HCT116 (cell line): ENCODE results near the gene SPRING1. TPM values are rescaled to one million over a fixed set of nuclear protein-coding genes. Genes with fewer than 3 reads are reported as not detected.

Source experiments
- ATAC-seq: fragments of 200-7000 bp; cut with Tn5 transposase; 2 replicates; pipeline ENCODE4 v1.9.1; 2020; ENCODE audit warnings: mild to moderate bottlenecking, moderate library complexity
- BruUV-seq: library from RNA; stranded (reverse); fragments of 400-500 nt; replicated peaks from 2 replicates; lab custom pipeline; 2021; lab: Mats Ljungman, UMichigan
- CTCF ChIA-PET: fragments of 300-600 bp; sonication (Branson Sonifier 250); formaldehyde crosslinking; loops from one replicate; lab custom pipeline; 2021; ENCODE audit warnings: antibody characterized with exemption; lab: Charles Lee
- POLR2A ChIA-PET: fragments of 300-600, 350-600 bp; sonication (Branson Sonifier 250); formaldehyde crosslinking; loops from one replicate; lab custom pipeline; 2021; ENCODE audit warnings: antibody characterized with exemption; lab: Charles Lee
- RAD21 ChIA-PET, 2 experiments: fragments of 300-600 bp; sonication (Branson Sonifier 250); formaldehyde crosslinking; loops; one replicate each; lab custom pipeline; 2023; ENCODE audit warnings: low total read pairs in 2 of 2; ENCODE audit not compliant: uncharacterized antibody in 2 of 2, unreplicated experiment in 2 of 2, low non-redundant PET in 1 of 2; lab: Charles Lee
- DNase-seq: peaks from one replicate; pipeline ENCODE4 v3.0.0-alpha.2; 2010; ENCODE audit warnings: low read depth, low spot score
- H2AFZ ChIP-seq: fragments of 200-600 bp; shearing (Covaris generic), sonication (generic); 2 replicates; pipeline ENCODE4 v1.6.1; 2017; ENCODE audit warnings: low read depth, mixed run types, mixed read lengths, antibody characterized with exemption, low read length; ENCODE audit not compliant: poor library complexity, severe bottlenecking
- H3K27ac ChIP-seq: 2 replicates; pipeline ENCODE4 v1.5.1; 2012; ENCODE audit warnings: low read depth, low read length
- H3K27me3 ChIP-seq: fragments of 200-600 bp; sonication (generic); 2 replicates; pipeline ENCODE4 v1.6.1; 2016; ENCODE audit warnings: mixed run types, low read length, mixed read lengths; ENCODE audit not compliant: insufficient read depth
- H3K36me3 ChIP-seq, 2 experiments: fragments of 200-500 bp in 1 of 2; fragments of 200-600 bp in 1 of 2; sonication (Bioruptor generic) in 1 of 2; sonication (generic) in 1 of 2; 2 replicates each; pipeline versions ENCODE4 v1.5.1 to v1.6.1; 2014 to 2016; ENCODE audit warnings: low read length in 2 of 2, inconsistent platforms in 1 of 2, mixed read lengths in 1 of 2, mixed run types in 1 of 2; ENCODE audit not compliant: insufficient read depth in 2 of 2, control insufficient read depth in 1 of 2
- H3K4me1 ChIP-seq, 2 experiments: fragments of 200-600 bp in 1 of 2; sonication (generic) in 1 of 2; 2 replicates each; pipeline versions ENCODE4 v1.5.1 to v1.6.1; 2012 to 2017; ENCODE audit warnings: low read length in 2 of 2, inconsistent platforms in 1 of 2, mild to moderate bottlenecking in 1 of 2, mixed read lengths in 1 of 2, mixed run types in 1 of 2, moderate library complexity in 1 of 2; ENCODE audit not compliant: insufficient read depth in 2 of 2, control insufficient read depth in 1 of 2
- H3K4me2 ChIP-seq: fragments of 200-600 bp; sonication (generic); 2 replicates; pipeline ENCODE4 v1.6.1; 2017; ENCODE audit warnings: mixed run types, low read length, mixed read lengths
- H3K4me3 ChIP-seq, 2 experiments: fragments of 200-600 bp in 1 of 2; sonication (generic) in 1 of 2; replicated peaks in 1 of 2; 2 replicates each; pipeline ENCODE4 v1.5.1; 2011 to 2016; ENCODE audit warnings: low read length in 2 of 2, control low read depth in 1 of 2, low read depth in 1 of 2, mild to moderate bottlenecking in 1 of 2, mixed read lengths in 1 of 2, mixed run types in 1 of 2
- H3K79me2 ChIP-seq: fragments of 200-600 bp; sonication (generic); 2 replicates; pipeline ENCODE4 v1.6.1; 2017; ENCODE audit warnings: mild to moderate bottlenecking, mixed run types, low read length, moderate library complexity, mixed read lengths; ENCODE audit not compliant: insufficient read depth
- H3K9ac ChIP-seq: fragments of 200-600 bp; sonication (generic); 2 replicates; pipeline ENCODE4 v1.6.1; 2016; ENCODE audit warnings: low read length, mixed read lengths
- H3K9me2 ChIP-seq: fragments of 200-600 bp; sonication (generic), shearing (Covaris generic); 2 replicates; pipeline ENCODE4 v1.6.1; 2017; ENCODE audit warnings: mixed run types, mild to moderate bottlenecking, moderate library complexity; ENCODE audit not compliant: insufficient read depth
- H3K9me3 ChIP-seq, 2 experiments: fragments of 200-500 bp in 1 of 2; fragments of 200-600 bp in 1 of 2; sonication (Bioruptor generic) in 1 of 2; sonication (generic) in 1 of 2; 2 replicates each; pipeline ENCODE4 v1.6.1; 2014 to 2017; ENCODE audit warnings: low read length in 2 of 2, mixed read lengths in 2 of 2, inconsistent platforms in 1 of 2, low read depth in 1 of 2, mild to moderate bottlenecking in 1 of 2, mixed run types in 1 of 2, moderate library complexity in 1 of 2; ENCODE audit not compliant: control insufficient read depth in 1 of 2, insufficient read depth in 1 of 2
- H4K20me1 ChIP-seq: fragments of 200-600 bp; sonication (generic), shearing (Covaris generic); 2 replicates; pipeline ENCODE4 v1.6.1; 2017; ENCODE audit warnings: mixed run types, mild to moderate bottlenecking, moderate library complexity; ENCODE audit not compliant: insufficient read depth
- EGR1 ChIP-seq: IDR thresholded peaks from 2 replicates; pipeline ENCODE4 v1.6.1; 2012; ENCODE audit warnings: low read depth
- EZH2 ChIP-seq: fragments of 200-600 bp; sonication (generic); IDR thresholded peaks from 2 replicates; pipeline ENCODE4 v1.6.1; 2017; ENCODE audit warnings: antibody characterized with exemption, mixed run types
- EZH2phosphoT487 ChIP-seq: fragments of 200-600 bp; IDR thresholded peaks from 2 replicates; pipeline ENCODE4 v1.6.1; 2018; ENCODE audit warnings: antibody characterized with exemption, borderline replicate concordance
- MAX ChIP-seq: IDR thresholded peaks from 2 replicates; pipeline ENCODE4 v1.6.1; 2012
- POLR2AphosphoS5 ChIP-seq: IDR thresholded peaks from 2 replicates; pipeline ENCODE4 v1.6.1; 2011; ENCODE audit warnings: mild to moderate bottlenecking, low read depth, low read length, moderate library complexity
- REST ChIP-seq: IDR thresholded peaks from 2 replicates; pipeline ENCODE4 v1.6.1; 2012; ENCODE audit warnings: low read depth
- SIN3A ChIP-seq: IDR thresholded peaks from 2 replicates; pipeline ENCODE4 v1.6.1; 2012; ENCODE audit warnings: low read depth
- SRF ChIP-seq: IDR thresholded peaks from 2 replicates; pipeline ENCODE4 v1.6.1; 2012; ENCODE audit warnings: low read depth
- YY1 ChIP-seq: IDR thresholded peaks from 2 replicates; pipeline ENCODE4 v1.6.1; 2011; ENCODE audit warnings: low read length, low read depth, moderate library complexity, mild to moderate bottlenecking; ENCODE audit not compliant: insufficient replicate concordance; ENCODE audit errors: extremely low read depth
- ZFX ChIP-seq: fragments of 450-650 bp; IDR thresholded peaks from 2 replicates; pipeline ENCODE4 v1.6.1; 2017
- ZNF274 ChIP-seq: fragments of 200-500 bp; sonication (Bioruptor generic); IDR thresholded peaks from 2 replicates; pipeline ENCODE4 v1.6.1; 2014; ENCODE audit warnings: mild to moderate bottlenecking, low read depth, low read length, inconsistent platforms
- intact Hi-C: fragments of 100-400 bp; cut with micrococcal nuclease; formaldehyde crosslinking; loops from 2 replicates; pipeline ENCODE4 v1.10.0; 2022
- total RNA-seq: library from RNA; stranded (reverse); gene quantifications from one replicate; pipeline ENCODE4 v1.2.1, GENCODE V29; 2021; ENCODE audit not compliant: unreplicated experiment
- TF ChIP-seq, protein P1 (sequence below): IDR thresholded peaks from 2 replicates; pipeline ENCODE4 v1.6.1; 2011; ENCODE audit warnings: mild to moderate bottlenecking, low read length, moderate library complexity; ENCODE audit not compliant: insufficient replicate concordance; ENCODE audit errors: extremely low read depth
- TF ChIP-seq, protein P2 (sequence below), 3 experiments: fragments of 200-600 bp in 1 of 3; sonication (generic) in 1 of 3; IDR thresholded peaks in 2 of 3; conservative IDR thresholded peaks in 1 of 3; 2 replicates each; pipeline ENCODE4 v1.5.1; 2012 to 2017; ENCODE audit warnings: low read depth in 2 of 3, low read length in 2 of 3, antibody characterized with exemption in 1 of 3, borderline replicate concordance in 1 of 3, control low read depth in 1 of 3, mild to moderate bottlenecking in 1 of 3, mixed read lengths in 1 of 3, mixed run types in 1 of 3, moderate library complexity in 1 of 3; ENCODE audit not compliant: insufficient read depth in 1 of 3

The SPRING1 gene
- total RNA-seq, 1 experiment from 2014 or later = 28.5 TPM

DNA sequence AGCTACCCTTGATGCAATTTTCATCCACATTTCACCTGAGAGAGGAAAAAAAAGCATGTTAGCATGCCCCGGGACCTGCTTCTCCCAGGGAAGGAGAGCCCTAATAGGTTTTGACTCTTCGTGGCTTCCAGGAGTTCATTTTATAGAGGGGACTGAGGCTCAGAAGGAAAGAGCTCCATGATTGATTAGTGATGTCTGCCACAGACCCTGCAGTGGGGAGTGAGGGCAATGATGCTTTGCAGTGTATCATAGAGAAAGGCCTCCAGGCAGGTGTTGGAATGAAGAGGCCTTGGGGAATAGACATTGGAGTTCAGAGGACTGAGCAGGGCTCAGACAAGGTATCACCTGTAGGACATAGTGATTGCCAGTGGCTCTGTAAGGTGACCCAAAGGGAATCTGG is 41.7 kb upstream of the SPRING1 start:
- H3K9me3 ChIP-seq = no peaks in the 10 kb centered on the region
- intact Hi-C loops = no loop called here

More for the DNA sequence above, 41.7 kb upstream of the SPRING1 start:
- TF ChIP-seq ZFX (no peak), SRF (no peak), EZH2phosphoT487 (no peak), ZNF274 (no peak), EZH2 (no peak), POLR2AphosphoS5 (no peak), MAX (no peak), YY1 (no peak), REST (no peak), SIN3A (no peak), EGR1 (no peak)
- TF ChIP-seq, protein P1, sequence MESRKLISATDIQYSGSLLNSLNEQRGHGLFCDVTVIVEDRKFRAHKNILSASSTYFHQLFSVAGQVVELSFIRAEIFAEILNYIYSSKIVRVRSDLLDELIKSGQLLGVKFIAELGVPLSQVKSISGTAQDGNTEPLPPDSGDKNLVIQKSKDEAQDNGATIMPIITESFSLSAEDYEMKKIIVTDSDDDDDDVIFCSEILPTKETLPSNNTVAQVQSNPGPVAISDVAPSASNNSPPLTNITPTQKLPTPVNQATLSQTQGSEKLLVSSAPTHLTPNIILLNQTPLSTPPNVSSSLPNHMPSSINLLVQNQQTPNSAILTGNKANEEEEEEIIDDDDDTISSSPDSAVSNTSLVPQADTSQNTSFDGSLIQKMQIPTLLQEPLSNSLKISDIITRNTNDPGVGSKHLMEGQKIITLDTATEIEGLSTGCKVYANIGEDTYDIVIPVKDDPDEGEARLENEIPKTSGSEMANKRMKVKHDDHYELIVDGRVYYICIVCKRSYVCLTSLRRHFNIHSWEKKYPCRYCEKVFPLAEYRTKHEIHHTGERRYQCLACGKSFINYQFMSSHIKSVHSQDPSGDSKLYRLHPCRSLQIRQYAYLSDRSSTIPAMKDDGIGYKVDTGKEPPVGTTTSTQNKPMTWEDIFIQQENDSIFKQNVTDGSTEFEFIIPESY = no peak
- TF ChIP-seq, protein P2, sequence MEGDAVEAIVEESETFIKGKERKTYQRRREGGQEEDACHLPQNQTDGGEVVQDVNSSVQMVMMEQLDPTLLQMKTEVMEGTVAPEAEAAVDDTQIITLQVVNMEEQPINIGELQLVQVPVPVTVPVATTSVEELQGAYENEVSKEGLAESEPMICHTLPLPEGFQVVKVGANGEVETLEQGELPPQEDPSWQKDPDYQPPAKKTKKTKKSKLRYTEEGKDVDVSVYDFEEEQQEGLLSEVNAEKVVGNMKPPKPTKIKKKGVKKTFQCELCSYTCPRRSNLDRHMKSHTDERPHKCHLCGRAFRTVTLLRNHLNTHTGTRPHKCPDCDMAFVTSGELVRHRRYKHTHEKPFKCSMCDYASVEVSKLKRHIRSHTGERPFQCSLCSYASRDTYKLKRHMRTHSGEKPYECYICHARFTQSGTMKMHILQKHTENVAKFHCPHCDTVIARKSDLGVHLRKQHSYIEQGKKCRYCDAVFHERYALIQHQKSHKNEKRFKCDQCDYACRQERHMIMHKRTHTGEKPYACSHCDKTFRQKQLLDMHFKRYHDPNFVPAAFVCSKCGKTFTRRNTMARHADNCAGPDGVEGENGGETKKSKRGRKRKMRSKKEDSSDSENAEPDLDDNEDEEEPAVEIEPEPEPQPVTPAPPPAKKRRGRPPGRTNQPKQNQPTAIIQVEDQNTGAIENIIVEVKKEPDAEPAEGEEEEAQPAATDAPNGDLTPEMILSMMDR (IDR thresholded peaks at IDR 0.05 in 2 of 3, conservative IDR thresholded peaks at IDR 0.05 in 1 of 3; ENCODE audit: borderline replicate concordance in 1 of 3, insufficient read depth in 1 of 3, low read depth in 2 of 3, low read length in 2 of 3) = no peak
- no peaks in the 10 kb centered on the region for H3K27me3 ChIP-seq
- ChIA-PET CTCF (no interaction called here), POLR2A (no interaction called here), RAD21 (no interaction called here)
- no peaks in the 10 kb centered on the region for H3K4me1 ChIP-seq
- no peak overlapping the region for H3K4me2 ChIP-seq
- BruUV-seq = no TSS peak
- H3K4me3 ChIP-seq = no peak overlapping the region
- H4K20me1 ChIP-seq = no peaks in the 10 kb centered on the region
- peaks cover 0 to 16% of the 10 kb centered on the region in 2 experiments; a peak in 3 of 4 replicates for H3K36me3 ChIP-seq
- DNase-seq (no peak), ATAC-seq (no peak)
- no peak overlapping the region for H2AFZ ChIP-seq
- no peaks in the 10 kb centered on the region for H3K79me2 ChIP-seq
- H3K9ac ChIP-seq = no peak overlapping the region
- no peak overlapping the region for H3K27ac ChIP-seq
- no peaks in the 10 kb centered on the region for H3K9me2 ChIP-seq
